HepG2 (cell line): ENCODE data around the gene LEMD2. TPM values are rescaled to one million over a fixed set of nuclear protein-coding genes. Genes with fewer than 3 reads are reported as not detected.

Experiments
- HMG20B ChIP-seq: conservative IDR thresholded peaks from 2 replicates; pipeline ENCODE4 v1.6.1; 2016; ENCODE audit warnings: missing genetic modification reagents, missing compliant biosample characterization
- MAFF ChIP-seq: IDR thresholded peaks from 2 replicates; pipeline ENCODE4 v1.6.1; 2011; ENCODE audit warnings: low read depth, low read length, improper control_type of control experiment
- NFRKB ChIP-seq: fragments of 450-650 bp; IDR thresholded peaks from 2 replicates; pipeline ENCODE4 v1.6.1; 2017
- RAD51 ChIP-seq: fragments of 450-650 bp; IDR thresholded peaks from 2 replicates; pipeline ENCODE4 v1.6.1; 2016; ENCODE audit warnings: borderline replicate concordance
- RFXAP ChIP-seq: sonication (generic); formaldehyde crosslinking; IDR thresholded peaks from 2 replicates; pipeline ENCODE4 v1.4.0; 2020; ENCODE audit warnings: missing genetic modification reagents, borderline replicate concordance
- SMC3 ChIP-seq: IDR thresholded peaks from 2 replicates; pipeline ENCODE4 v1.6.1; 2011; ENCODE audit warnings: low read length, improper control_type of control experiment
- SP5 ChIP-seq: IDR thresholded peaks from 2 replicates; pipeline ENCODE4 v1.6.1; 2016; ENCODE audit warnings: low read depth, borderline replicate concordance
- U2AF2 ChIP-seq: fragments of 200-400 bp; formaldehyde crosslinking; IDR thresholded peaks from 2 replicates; pipeline ENCODE4 v1.6.1; 2017; ENCODE audit warnings: low read depth, mild to moderate bottlenecking, low read length
- ZNF160 ChIP-seq: sonication (generic); formaldehyde crosslinking; IDR thresholded peaks from 2 replicates; pipeline ENCODE4 v1.8.0; 2022; ENCODE audit warnings: mild to moderate bottlenecking, inconsistent platforms, missing genetic modification reagents
- ZNF24 ChIP-seq: fragments of 450-650 bp; IDR thresholded peaks from 2 replicates; pipeline ENCODE4 v1.6.1; 2017; ENCODE audit warnings: antibody characterized with exemption, mild to moderate bottlenecking
- ZNF33A ChIP-seq: sonication (generic); formaldehyde crosslinking; IDR thresholded peaks from 2 replicates; pipeline ENCODE4 v1.5.1; 2020; ENCODE audit warnings: missing genetic modification reagents, mild to moderate bottlenecking, moderate library complexity, borderline replicate concordance
- ZNF343 ChIP-seq: sonication (generic); formaldehyde crosslinking; IDR thresholded peaks from 2 replicates; pipeline ENCODE4 v1.4.0; 2020; ENCODE audit warnings: mild to moderate bottlenecking, missing genetic modification reagents
- ZNF350 ChIP-seq: sonication (generic); formaldehyde crosslinking; IDR thresholded peaks from 2 replicates; pipeline ENCODE4 v1.4.0; 2020; ENCODE audit warnings: mild to moderate bottlenecking, low read depth, missing genetic modification reagents, borderline replicate concordance
- ZNF354B ChIP-seq: sonication (generic); formaldehyde crosslinking; IDR thresholded peaks from 2 replicates; pipeline ENCODE4 v1.8.0; 2022; ENCODE audit warnings: mild to moderate bottlenecking, missing genetic modification reagents
- ZNF432 ChIP-seq: sonication (generic); formaldehyde crosslinking; IDR thresholded peaks from 2 replicates; pipeline ENCODE4 v1.5.0; 2020; ENCODE audit warnings: missing genetic modification reagents, mild to moderate bottlenecking, borderline replicate concordance
- ZNF644 ChIP-seq: IDR thresholded peaks from 2 replicates; pipeline ENCODE4 v1.6.1; 2016; ENCODE audit warnings: low read depth
- ZNF816 ChIP-seq: sonication (generic); formaldehyde crosslinking; IDR thresholded peaks from 2 replicates; pipeline ENCODE4 v1.8.0; 2022; ENCODE audit warnings: missing genetic modification reagents, mild to moderate bottlenecking, borderline replicate concordance
- ZSCAN22 ChIP-seq: sonication (generic); formaldehyde crosslinking; IDR thresholded peaks from 2 replicates; pipeline ENCODE4 v1.4.0; 2020; ENCODE audit warnings: mild to moderate bottlenecking, missing genetic modification reagents
- ZSCAN9 ChIP-seq: IDR thresholded peaks from 2 replicates; pipeline ENCODE4 v1.6.1; 2016; ENCODE audit warnings: borderline replicate concordance
- polyA plus RNA-seq, 8 experiments: library from polyadenylated mRNA; depleted of rRNA in 3 of 8; stranded (reverse) in 7 of 8; unstranded in 1 of 8; fragments of >200 nt; fragmentation: Illumina TruSeq in 4 of 8; extraction: Trizol in 4 of 8; gene quantifications; 2 replicates each; pipeline versions ENCODE4 v1.2.1 to v1.2.3, GENCODE V29; 2011 to 2016; ENCODE audit warnings: low read depth in 4 of 8, missing spikeins in 1 of 8, mixed read lengths in 1 of 8; ENCODE audit not compliant: insufficient read depth in 1 of 8
- total RNA-seq, 5 experiments: library from RNA; depleted of rRNA; stranded (reverse); fragments of >200 nt; fragmentation: Illumina TruSeq; extraction: Trizol; gene quantifications; 2 replicates each; pipeline ENCODE4 v1.2.3, GENCODE V29; 2016; ENCODE audit warnings: low read depth in 1 of 5
- TF ChIP-seq, protein P1 (sequence below): sonication (generic); formaldehyde crosslinking; IDR thresholded peaks from 2 replicates; pipeline ENCODE4 v1.9.0; 2022; ENCODE audit warnings: low read depth, missing genetic modification reagents
- TF ChIP-seq, protein P2 (sequence below): sonication (generic); formaldehyde crosslinking; IDR thresholded peaks from 2 replicates; pipeline ENCODE4 v1.5.0; 2020; ENCODE audit warnings: missing genetic modification reagents
- TF ChIP-seq, protein P3 (sequence below): sonication (generic); formaldehyde crosslinking; IDR thresholded peaks from 2 replicates; pipeline ENCODE4 v1.8.1; 2023; ENCODE audit warnings: mild to moderate bottlenecking, missing genetic modification reagents, borderline replicate concordance
- TF ChIP-seq, protein P4 (sequence below): sonication (generic); formaldehyde crosslinking; IDR thresholded peaks from 2 replicates; pipeline ENCODE4 v1.8.0; 2022; ENCODE audit warnings: missing genetic modification reagents, mild to moderate bottlenecking, borderline replicate concordance
- TF ChIP-seq, protein P5 (sequence below): sonication (generic); formaldehyde crosslinking; IDR thresholded peaks from 2 replicates; pipeline ENCODE4 v1.5.0; 2020; ENCODE audit warnings: missing genetic modification reagents, mild to moderate bottlenecking, borderline replicate concordance
- TF ChIP-seq, protein P6 (sequence below): sonication (generic); formaldehyde crosslinking; IDR thresholded peaks from 2 replicates; pipeline ENCODE4 v1.5.1; 2020; ENCODE audit warnings: mild to moderate bottlenecking, missing genetic modification reagents, moderate library complexity

The LEMD2 gene
- total and polyA plus RNA-seq, 2 of the 13 experiments (the other 11 are each of a cell fraction or from before 2014, with no cell fraction given), result 45.2 to 62.9 TPM

DNA sequence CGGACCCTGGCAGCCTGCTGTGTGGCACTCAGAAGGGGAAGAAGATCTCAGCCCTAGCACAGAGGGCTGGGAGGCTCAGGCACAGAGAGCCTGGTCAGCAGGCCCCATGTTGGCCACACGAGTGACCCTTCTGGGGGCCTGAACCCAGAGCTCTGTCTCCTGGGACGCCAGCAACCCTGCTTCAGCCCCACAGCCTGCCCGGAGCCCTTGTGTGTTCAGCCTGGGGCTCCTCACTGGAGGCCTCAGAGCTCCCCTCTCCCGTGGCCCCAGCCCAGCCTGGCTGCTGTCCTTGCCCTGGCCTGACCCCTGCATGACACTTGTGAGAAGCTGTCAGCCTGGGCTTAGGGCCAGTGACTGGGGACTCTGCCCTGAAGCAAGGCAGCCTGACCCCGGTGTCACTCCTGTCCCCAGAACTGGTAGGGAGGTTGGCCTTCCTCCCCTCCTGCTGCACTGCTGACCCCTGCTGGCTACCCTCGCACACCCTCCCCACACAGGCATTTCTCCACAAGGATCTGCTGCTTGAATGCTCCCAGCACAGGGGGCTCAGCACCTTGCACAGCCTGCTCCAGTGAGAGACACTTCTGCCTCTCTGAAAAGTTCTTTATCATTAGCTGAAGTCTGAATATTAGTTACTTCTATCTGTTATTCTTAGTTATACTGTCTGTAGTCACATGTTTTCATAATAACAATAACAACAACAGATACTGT is 26.9 kb downstream of the LEMD2 start (continued):
- TF ChIP-seq SMC3 (peak; percentile 93), ZSCAN22 (CRISPR knock-in tag) (no peak), ZNF432 (CRISPR knock-in tag) (no peak), ZNF160 (no peak), HMG20B (CRISPR knock-in tag) (0 out of 2 replicates have a peak, but pooled peaks have one; percentile 46), MAFF (no peak), SP5 (CRISPR knock-in tag) (no peak; the same call in 1 of the 2 replicates), ZNF816 (CRISPR knock-in tag) (no peak), ZNF644 (CRISPR knock-in tag) (peak; percentile 26; the same call in 1 of the 2 replicates), ZNF354B (no peak), ZNF343 (CRISPR knock-in tag) (peak; percentile 86; the same call in 1 of the 2 replicates), ZNF350 (CRISPR knock-in tag) (peak; percentile 92), ZSCAN9 (CRISPR knock-in tag) (peak; percentile 83), RAD51 (no peak), U2AF2 (no peak), ZNF33A (0 out of 2 replicates have a peak, but pooled peaks have one; percentile 5), NFRKB (no peak), ZNF24 (peak; percentile 62; the same call in 1 of the 2 replicates), RFXAP (peak; percentile 77; the same call in 1 of the 2 replicates)
- TF ChIP-seq, protein P1, sequence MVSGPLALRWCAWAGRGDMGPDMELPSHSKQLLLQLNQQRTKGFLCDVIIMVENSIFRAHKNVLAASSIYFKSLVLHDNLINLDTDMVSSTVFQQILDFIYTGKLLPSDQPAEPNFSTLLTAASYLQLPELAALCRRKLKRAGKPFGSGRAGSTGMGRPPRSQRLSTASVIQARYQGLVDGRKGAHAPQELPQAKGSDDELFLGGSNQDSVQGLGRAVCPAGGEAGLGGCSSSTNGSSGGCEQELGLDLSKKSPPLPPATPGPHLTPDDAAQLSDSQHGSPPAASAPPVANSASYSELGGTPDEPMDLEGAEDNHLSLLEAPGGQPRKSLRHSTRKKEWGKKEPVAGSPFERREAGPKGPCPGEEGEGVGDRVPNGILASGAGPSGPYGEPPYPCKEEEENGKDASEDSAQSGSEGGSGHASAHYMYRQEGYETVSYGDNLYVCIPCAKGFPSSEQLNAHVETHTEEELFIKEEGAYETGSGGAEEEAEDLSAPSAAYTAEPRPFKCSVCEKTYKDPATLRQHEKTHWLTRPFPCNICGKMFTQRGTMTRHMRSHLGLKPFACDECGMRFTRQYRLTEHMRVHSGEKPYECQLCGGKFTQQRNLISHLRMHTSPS, result peak; percentile 75; the same call in 1 of the 2 replicates
- TF ChIP-seq, protein P2, sequence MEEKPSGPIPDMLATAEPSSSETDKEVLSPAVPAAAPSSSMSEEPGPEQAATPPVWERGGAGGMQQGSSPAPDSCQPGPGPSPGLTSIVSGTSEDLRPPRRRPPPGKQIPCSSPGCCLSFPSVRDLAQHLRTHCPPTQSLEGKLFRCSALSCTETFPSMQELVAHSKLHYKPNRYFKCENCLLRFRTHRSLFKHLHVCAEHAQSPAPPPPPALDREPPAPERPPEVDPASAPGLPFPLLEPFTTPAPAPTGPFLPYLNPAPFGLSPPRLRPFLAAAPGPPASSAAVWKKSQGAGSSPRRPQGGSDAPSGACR (CRISPR knock-in tag), result peak; percentile 93; the same call in 1 of the 2 replicates
- TF ChIP-seq, protein P3, sequence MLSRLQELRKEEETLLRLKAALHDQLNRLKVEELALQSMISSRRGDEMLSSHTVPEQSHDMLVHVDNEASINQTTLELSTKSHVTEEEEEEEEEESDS (CRISPR knock-in tag), result no peak
- TF ChIP-seq, protein P4, sequence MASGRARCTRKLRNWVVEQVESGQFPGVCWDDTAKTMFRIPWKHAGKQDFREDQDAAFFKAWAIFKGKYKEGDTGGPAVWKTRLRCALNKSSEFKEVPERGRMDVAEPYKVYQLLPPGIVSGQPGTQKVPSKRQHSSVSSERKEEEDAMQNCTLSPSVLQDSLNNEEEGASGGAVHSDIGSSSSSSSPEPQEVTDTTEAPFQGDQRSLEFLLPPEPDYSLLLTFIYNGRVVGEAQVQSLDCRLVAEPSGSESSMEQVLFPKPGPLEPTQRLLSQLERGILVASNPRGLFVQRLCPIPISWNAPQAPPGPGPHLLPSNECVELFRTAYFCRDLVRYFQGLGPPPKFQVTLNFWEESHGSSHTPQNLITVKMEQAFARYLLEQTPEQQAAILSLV (CRISPR knock-in tag), result no peak
- TF ChIP-seq, protein P5, sequence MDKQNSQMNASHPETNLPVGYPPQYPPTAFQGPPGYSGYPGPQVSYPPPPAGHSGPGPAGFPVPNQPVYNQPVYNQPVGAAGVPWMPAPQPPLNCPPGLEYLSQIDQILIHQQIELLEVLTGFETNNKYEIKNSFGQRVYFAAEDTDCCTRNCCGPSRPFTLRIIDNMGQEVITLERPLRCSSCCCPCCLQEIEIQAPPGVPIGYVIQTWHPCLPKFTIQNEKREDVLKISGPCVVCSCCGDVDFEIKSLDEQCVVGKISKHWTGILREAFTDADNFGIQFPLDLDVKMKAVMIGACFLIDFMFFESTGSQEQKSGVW (CRISPR knock-in tag), result no peak
- TF ChIP-seq, protein P6, sequence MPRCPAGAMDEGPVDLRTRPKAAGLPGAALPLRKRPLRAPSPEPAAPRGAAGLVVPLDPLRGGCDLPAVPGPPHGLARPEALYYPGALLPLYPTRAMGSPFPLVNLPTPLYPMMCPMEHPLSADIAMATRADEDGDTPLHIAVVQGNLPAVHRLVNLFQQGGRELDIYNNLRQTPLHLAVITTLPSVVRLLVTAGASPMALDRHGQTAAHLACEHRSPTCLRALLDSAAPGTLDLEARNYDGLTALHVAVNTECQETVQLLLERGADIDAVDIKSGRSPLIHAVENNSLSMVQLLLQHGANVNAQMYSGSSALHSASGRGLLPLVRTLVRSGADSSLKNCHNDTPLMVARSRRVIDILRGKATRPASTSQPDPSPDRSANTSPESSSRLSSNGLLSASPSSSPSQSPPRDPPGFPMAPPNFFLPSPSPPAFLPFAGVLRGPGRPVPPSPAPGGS, result peak; percentile 92
